ENCODE data around the gene NFATC4. TPM values are rescaled to one million over a fixed set of nuclear protein-coding genes. Genes with fewer than 3 reads are reported as not detected.

NFATC4 gene
- polyA plus RNA-seq, 1 donor from 2014 or later = 0.22 TPM

DNA sequence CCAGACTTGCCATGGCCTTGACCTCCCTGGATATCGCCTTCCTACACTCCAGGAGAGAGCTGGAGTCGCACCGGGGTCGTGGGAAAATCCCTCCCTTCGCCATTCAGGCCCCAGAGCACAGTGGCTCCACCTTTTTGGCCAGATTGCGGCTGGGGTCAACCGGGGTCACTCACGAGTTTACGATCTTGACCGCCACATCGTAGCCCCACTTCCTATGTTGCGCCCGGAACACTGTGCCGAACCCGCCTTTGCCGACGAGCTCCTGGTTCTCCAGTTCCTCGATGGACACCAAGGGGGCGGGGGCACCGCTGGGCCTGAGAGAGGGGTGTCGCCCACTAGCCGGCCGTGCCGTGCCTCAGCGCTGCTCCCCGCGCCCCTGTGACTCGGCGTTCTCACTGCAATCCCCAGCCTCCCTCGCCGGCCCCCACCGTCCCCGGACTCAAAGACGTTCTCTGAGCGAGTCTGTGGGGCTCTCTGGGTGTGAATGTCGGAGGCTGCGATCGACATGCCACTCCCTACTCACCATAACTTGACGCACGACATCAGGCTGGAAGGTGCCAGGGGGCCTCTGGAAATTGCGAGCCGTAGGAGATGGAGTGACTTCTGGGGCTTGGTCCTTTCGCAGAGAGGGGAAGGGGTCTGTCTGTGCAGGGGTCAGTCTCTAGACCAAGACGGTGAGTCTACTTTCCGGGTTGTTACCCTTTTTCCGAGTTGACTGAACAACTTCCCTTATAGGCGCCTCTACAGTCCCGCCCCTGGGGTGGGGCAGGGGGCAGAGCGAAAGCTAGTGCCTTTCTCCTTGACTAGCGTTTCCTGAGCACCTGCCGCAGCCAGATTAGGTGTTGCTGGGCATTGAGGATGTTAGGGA is 28.5 kb upstream of the NFATC4 start, which contains the start of gene RIPK3:
RIPK3 (minus strand) TSS at position 708 of the 868 bp plus-strand sequence; CDS start at position 543, 165 bp downstream.
- Histone ChIP-seq H3K36me3 (ENCODE audit: insufficient read depth, low read length) (no peaks in the 10 kb centered on the region), H3F3A (ENCODE audit: insufficient read depth, low read length, poor library complexity, severe bottlenecking) (no peaks in the 10 kb centered on the region), H3K4me3 (ENCODE audit: low read length) (no peak within 1 kb of the TSS), H4K20me1 (ENCODE audit: insufficient read depth) (no peaks in the 10 kb centered on the region), H2AFZ (ENCODE audit: low read depth, low read length) (no peak within 1 kb of the TSS), H3K27me3 (ENCODE audit: insufficient read depth, low read depth, low read length) (peaks cover 72% of the 10 kb centered on the region), H3K27ac (ENCODE audit: low read length) (no peak within 1 kb of the TSS), H3K4me2 (ENCODE audit: low read length) (no peak within 1 kb of the TSS), H3K9me2 (ENCODE audit: insufficient read depth, low read length) (no peaks in the 10 kb centered on the region), H3K9me3 (ENCODE audit: low read length) (no peaks in the 10 kb centered on the region), H3K9ac (ENCODE audit: low read length) (no peak within 1 kb of the TSS), H3K79me2 (replicated peaks; ENCODE audit: insufficient read depth, low read length) (no peaks in the 10 kb centered on the region)
- TF ChIP-seq SMC3 (conservative IDR thresholded peaks at IDR 0.05; ENCODE audit: poor library complexity) = no peak
- TF ChIP-seq MXI1 (conservative IDR thresholded peaks at IDR 0.05; ENCODE audit: poor library complexity, severe bottlenecking) = no peak
- TF ChIP-seq TAF1 (IDR thresholded peaks at IDR 0.05; ENCODE audit: low read depth) = no peak
- TF ChIP-seq RAD21 (conservative IDR thresholded peaks at IDR 0.05) = no peak
- TF ChIP-seq, protein P1, sequence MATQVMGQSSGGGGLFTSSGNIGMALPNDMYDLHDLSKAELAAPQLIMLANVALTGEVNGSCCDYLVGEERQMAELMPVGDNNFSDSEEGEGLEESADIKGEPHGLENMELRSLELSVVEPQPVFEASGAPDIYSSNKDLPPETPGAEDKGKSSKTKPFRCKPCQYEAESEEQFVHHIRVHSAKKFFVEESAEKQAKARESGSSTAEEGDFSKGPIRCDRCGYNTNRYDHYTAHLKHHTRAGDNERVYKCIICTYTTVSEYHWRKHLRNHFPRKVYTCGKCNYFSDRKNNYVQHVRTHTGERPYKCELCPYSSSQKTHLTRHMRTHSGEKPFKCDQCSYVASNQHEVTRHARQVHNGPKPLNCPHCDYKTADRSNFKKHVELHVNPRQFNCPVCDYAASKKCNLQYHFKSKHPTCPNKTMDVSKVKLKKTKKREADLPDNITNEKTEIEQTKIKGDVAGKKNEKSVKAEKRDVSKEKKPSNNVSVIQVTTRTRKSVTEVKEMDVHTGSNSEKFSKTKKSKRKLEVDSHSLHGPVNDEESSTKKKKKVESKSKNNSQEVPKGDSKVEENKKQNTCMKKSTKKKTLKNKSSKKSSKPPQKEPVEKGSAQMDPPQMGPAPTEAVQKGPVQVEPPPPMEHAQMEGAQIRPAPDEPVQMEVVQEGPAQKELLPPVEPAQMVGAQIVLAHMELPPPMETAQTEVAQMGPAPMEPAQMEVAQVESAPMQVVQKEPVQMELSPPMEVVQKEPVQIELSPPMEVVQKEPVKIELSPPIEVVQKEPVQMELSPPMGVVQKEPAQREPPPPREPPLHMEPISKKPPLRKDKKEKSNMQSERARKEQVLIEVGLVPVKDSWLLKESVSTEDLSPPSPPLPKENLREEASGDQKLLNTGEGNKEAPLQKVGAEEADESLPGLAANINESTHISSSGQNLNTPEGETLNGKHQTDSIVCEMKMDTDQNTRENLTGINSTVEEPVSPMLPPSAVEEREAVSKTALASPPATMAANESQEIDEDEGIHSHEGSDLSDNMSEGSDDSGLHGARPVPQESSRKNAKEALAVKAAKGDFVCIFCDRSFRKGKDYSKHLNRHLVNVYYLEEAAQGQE (IDR thresholded peaks at IDR 0.05; ENCODE audit: borderline replicate concordance) = no peak
- no peak for TF ChIP-seq POLR2AphosphoS5 (IDR thresholded peaks at IDR 0.05)
- no peak for TF ChIP-seq EZH2 (IDR thresholded peaks at IDR 0.05; ENCODE audit: borderline replicate concordance, insufficient read depth, low read length, poor library complexity, severe bottlenecking)
- TF ChIP-seq, protein P2, sequence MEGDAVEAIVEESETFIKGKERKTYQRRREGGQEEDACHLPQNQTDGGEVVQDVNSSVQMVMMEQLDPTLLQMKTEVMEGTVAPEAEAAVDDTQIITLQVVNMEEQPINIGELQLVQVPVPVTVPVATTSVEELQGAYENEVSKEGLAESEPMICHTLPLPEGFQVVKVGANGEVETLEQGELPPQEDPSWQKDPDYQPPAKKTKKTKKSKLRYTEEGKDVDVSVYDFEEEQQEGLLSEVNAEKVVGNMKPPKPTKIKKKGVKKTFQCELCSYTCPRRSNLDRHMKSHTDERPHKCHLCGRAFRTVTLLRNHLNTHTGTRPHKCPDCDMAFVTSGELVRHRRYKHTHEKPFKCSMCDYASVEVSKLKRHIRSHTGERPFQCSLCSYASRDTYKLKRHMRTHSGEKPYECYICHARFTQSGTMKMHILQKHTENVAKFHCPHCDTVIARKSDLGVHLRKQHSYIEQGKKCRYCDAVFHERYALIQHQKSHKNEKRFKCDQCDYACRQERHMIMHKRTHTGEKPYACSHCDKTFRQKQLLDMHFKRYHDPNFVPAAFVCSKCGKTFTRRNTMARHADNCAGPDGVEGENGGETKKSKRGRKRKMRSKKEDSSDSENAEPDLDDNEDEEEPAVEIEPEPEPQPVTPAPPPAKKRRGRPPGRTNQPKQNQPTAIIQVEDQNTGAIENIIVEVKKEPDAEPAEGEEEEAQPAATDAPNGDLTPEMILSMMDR (IDR thresholded peaks at IDR 0.05; ENCODE audit: poor library complexity, severe bottlenecking) = no peak
- TF ChIP-seq EP300 (conservative IDR thresholded peaks at IDR 0.05; ENCODE audit: poor library complexity, severe bottlenecking) = no peak

DNA sequence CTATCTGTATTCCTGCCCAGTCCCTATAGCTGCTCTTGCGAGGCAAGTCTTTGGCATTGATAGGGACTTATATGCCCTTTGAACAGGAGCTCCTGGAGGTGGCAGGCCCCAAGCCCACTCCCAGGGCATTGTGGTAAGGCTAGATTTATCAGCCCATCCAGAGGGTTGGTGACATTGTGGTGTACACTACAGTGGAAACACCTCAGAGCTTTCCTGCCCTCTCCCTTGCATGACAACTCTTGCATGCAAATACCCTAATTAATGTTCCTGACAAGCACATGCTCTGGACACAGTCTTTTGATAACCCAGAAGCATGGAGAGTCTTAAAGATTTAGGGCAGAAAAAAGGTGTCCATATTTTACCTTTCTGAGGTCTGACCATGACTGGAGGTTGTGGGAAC is 27.4 kb upstream of the NFATC4 start:
- H3K27ac ChIP-seq (ENCODE audit: low read length) = no peak overlapping the region
- TF ChIP-seq EZH2 (IDR thresholded peaks at IDR 0.05; ENCODE audit: borderline replicate concordance, insufficient read depth, low read length, poor library complexity, severe bottlenecking) (no peak), TAF1 (IDR thresholded peaks at IDR 0.05; ENCODE audit: low read depth) (no peak), EP300 (conservative IDR thresholded peaks at IDR 0.05; ENCODE audit: poor library complexity, severe bottlenecking) (no peak), RAD21 (conservative IDR thresholded peaks at IDR 0.05) (no peak)
- TF ChIP-seq, protein P2 (IDR thresholded peaks at IDR 0.05; ENCODE audit: poor library complexity, severe bottlenecking) = no peak
- TF ChIP-seq, protein P1 (IDR thresholded peaks at IDR 0.05; ENCODE audit: borderline replicate concordance) = no peak
- H3K36me3 ChIP-seq (ENCODE audit: insufficient read depth, low read length) = no peaks in the 10 kb centered on the region
- no peak overlapping the region for H2AFZ ChIP-seq (ENCODE audit: low read depth, low read length)
- H3K4me2 ChIP-seq (ENCODE audit: low read length) = no peak overlapping the region
- H3K9me2 ChIP-seq (ENCODE audit: insufficient read depth, low read length) = no peaks in the 10 kb centered on the region
- no peaks in the 10 kb centered on the region for H3K9me3 ChIP-seq (ENCODE audit: low read length)
- no peak overlapping the region for H3K4me3 ChIP-seq (ENCODE audit: low read length)
- H4K20me1 ChIP-seq (ENCODE audit: insufficient read depth) = no peaks in the 10 kb centered on the region
- H3F3A ChIP-seq (ENCODE audit: insufficient read depth, low read length, poor library complexity, severe bottlenecking) = no peaks in the 10 kb centered on the region
- no peaks in the 10 kb centered on the region for H3K79me2 ChIP-seq (replicated peaks; ENCODE audit: insufficient read depth, low read length)
- H3K27me3 ChIP-seq (ENCODE audit: insufficient read depth, low read depth, low read length) = peaks cover 62% of the 10 kb centered on the region
- no peak overlapping the region for H3K9ac ChIP-seq (ENCODE audit: low read length)

Measured in neural cell (in vitro differentiated cells).